Mucosa of stomach (tissue), 1 donor: ENCODE data around the gene SLC26A11.
"Not testable (repeated sequence)": the region's sequence is repeated elsewhere in the genome, so short reads cannot be mapped to it uniquely, and the experiment has no call there.

Experiments used
- H3K27me3 ChIP-seq: one replicate; pipeline ENCODE4 v1.7.0; 2013; ENCODE audit warnings: mild to moderate bottlenecking, low read length; ENCODE audit not compliant: control insufficient read depth, insufficient read depth
- H3K36me3 ChIP-seq: one replicate; pipeline ENCODE4 v1.7.0; 2013; ENCODE audit warnings: low read length; ENCODE audit not compliant: control insufficient read depth, insufficient read depth
- H3K4me1 ChIP-seq: one replicate; pipeline ENCODE4 v1.7.0; 2013; ENCODE audit warnings: mild to moderate bottlenecking, low read length; ENCODE audit not compliant: control insufficient read depth, insufficient read depth
- H3K4me3 ChIP-seq: one replicate; pipeline ENCODE4 v1.7.0; 2013; ENCODE audit warnings: low read length
- H3K9ac ChIP-seq: one replicate; pipeline ENCODE4 v1.7.0; 2013; ENCODE audit warnings: mild to moderate bottlenecking, low read length, moderate library complexity
- H3K9me3 ChIP-seq: one replicate; pipeline ENCODE4 v1.7.0; 2013; ENCODE audit warnings: mild to moderate bottlenecking, low read length, moderate library complexity; ENCODE audit not compliant: control insufficient read depth
- donor health status: Pancreatic carcinoma.

The SLC26A11 gene

DNA sequence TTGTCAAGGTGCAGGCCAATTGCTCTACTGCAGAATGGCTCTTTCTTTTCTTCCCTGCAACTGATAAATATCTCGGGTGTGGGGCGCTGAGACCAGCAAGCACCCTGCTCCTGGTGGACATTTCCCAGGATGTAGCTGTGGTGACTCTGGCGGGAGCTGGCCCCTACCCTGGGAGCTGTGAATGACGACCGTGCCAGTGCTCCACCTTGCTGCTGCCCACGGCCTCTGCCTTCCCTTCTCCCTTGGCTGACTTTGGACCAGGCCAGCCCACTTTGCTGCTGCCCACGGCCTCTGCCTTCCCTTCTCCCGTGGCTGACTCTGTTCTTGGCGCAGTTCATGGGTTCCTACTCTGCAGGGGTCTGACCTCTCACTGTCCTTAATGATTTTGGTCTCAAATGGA is 34.3 kb upstream of the SLC26A11 start:
- H3K36me3 ChIP-seq: no peaks in the 10 kb centered on the region
- H3K27me3 ChIP-seq: no peaks in the 10 kb centered on the region
- H3K9me3 ChIP-seq: no peaks in the 10 kb centered on the region
- peaks cover 14% of the 10 kb centered on the region for H3K4me1 ChIP-seq
- H3K4me3 ChIP-seq: no peak overlapping the region
- no peak overlapping the region for H3K9ac ChIP-seq

DNA sequence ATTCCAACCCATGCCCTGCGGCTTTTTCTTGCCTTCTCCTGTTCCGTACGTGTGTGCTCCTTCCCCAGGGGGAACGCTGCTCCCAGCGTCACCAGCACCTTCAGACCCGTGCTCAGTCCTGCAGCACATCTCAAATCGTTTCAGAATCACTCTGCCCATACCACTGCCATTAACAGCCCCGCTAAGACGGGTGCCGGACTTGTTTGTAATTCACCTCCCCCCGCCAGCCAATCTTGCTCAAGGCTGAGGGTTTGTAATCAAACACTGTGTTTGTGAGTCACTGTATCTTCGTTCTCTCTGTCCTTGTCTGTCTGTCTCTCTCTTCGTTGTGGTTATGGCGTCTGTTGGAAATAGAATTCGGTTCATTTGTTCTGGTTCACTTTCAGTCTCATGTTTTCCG is 33.1 kb upstream of the SLC26A11 start:
- Histone ChIP-seq H3K4me1 (peaks cover 14% of the 10 kb centered on the region), H3K9ac (peak overlapping the region; percentile 16), H3K9me3 (no peaks in the 10 kb centered on the region), H3K4me3 (peak overlapping the region; percentile 43), H3K36me3 (no peaks in the 10 kb centered on the region), H3K27me3 (no peaks in the 10 kb centered on the region)

DNA sequence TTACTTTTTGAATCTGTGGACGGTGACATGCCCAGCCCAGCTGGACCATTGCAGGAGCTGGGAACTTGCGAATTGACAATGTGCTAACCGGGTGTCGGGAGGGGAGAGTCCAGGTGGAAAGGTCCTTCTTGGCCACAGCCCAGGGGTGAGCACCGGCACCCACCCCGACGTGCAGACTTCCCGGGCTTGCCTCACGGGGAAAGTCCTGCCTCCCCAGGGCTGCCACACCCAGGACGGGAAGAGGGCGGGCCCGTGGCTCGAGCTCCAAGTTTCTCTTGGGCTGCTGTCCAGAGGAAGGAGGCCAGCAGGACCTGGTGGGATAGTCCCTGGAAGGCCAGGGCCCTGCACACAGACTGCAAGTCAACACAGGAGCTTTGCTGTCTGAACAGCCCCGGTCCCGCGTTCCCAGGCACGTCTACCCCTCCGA is 32.7 kb upstream of the SLC26A11 start:
- H3K4me3 ChIP-seq: peak overlapping the region; percentile 43
- H3K9me3 ChIP-seq: no peaks in the 10 kb centered on the region
- H3K36me3 ChIP-seq: no peaks in the 10 kb centered on the region
- peaks cover 14% of the 10 kb centered on the region for H3K4me1 ChIP-seq
- H3K9ac ChIP-seq: peak overlapping the region; percentile 16
- H3K27me3 ChIP-seq: no peaks in the 10 kb centered on the region

DNA sequence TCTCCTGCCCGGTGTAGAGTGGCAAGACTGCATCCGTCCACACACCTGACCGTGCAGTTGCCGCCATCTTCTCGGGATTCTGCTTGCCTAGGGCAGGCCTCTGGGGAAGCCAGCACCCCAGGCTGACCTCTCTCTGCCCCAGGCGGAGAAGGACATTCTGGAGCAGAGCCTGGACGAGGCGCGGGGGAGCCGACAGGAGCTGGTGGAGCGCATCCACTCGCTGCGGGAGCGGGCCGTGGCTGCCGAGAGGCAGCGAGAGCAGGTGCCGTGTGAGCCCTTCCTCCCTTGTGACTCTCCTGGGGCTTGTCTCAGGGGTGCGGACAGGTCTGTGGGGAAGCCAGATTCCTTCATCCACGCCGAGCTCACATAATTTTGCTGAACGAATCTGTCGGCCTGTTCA is 30.6 kb upstream of the SLC26A11 start:
- Histone ChIP-seq H3K27me3 (no peaks in the 10 kb centered on the region), H3K4me1 (peaks cover 14% of the 10 kb centered on the region), H3K9ac (no peak overlapping the region), H3K9me3 (no peaks in the 10 kb centered on the region), H3K36me3 (no peaks in the 10 kb centered on the region), H3K4me3 (no peak overlapping the region)

DNA sequence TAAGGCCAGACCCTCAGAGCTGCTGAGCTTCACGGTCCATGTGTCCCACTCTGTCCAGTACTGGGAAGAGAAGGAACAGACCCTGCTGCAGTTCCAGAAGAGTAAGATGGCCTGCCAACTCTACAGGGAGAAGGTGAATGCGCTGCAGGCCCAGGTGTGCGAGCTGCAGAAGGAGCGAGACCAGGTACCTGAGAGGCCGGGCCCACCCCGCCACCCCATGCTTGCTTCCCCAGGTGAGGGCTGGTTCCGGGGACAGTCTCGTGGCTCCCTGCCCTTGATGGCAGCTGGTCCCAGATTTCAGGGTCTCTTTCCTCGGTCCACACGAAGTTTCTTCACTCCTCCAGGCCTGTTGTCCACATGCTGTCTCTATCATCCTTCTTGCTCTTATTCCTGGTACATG is 29.5 kb upstream of the SLC26A11 start:
- no peak overlapping the region for H3K4me3 ChIP-seq
- H3K9ac ChIP-seq: no peak overlapping the region
- no peaks in the 10 kb centered on the region for H3K9me3 ChIP-seq
- peaks cover 14% of the 10 kb centered on the region for H3K4me1 ChIP-seq
- H3K27me3 ChIP-seq: peaks cover 9% of the 10 kb centered on the region
- H3K36me3 ChIP-seq: no peaks in the 10 kb centered on the region

DNA sequence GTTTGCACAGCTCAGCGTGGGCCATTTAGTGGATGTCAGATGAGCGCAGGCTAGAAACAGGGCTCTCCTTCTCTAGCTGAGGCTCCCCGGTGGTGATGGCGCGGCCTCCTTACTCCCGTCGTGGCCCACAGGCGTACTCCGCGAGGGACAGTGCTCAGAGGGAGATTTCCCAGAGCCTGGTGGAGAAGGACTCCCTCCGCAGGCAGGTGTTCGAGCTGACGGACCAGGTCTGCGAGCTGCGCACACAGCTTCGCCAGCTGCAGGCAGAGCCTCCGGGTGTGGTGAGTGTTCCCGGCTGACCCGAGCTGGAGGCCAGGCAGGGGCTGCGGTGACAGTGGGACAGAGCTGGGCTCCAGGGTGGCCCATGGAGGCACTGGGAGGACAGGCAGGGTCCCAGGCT is 29.0 kb upstream of the SLC26A11 start:
- H3K4me3 ChIP-seq: no peak overlapping the region
- peaks cover 10% of the 10 kb centered on the region for H3K27me3 ChIP-seq
- H3K9me3 ChIP-seq: no peaks in the 10 kb centered on the region
- peaks cover 14% of the 10 kb centered on the region for H3K4me1 ChIP-seq
- no peak overlapping the region for H3K9ac ChIP-seq
- H3K36me3 ChIP-seq: no peaks in the 10 kb centered on the region

DNA sequence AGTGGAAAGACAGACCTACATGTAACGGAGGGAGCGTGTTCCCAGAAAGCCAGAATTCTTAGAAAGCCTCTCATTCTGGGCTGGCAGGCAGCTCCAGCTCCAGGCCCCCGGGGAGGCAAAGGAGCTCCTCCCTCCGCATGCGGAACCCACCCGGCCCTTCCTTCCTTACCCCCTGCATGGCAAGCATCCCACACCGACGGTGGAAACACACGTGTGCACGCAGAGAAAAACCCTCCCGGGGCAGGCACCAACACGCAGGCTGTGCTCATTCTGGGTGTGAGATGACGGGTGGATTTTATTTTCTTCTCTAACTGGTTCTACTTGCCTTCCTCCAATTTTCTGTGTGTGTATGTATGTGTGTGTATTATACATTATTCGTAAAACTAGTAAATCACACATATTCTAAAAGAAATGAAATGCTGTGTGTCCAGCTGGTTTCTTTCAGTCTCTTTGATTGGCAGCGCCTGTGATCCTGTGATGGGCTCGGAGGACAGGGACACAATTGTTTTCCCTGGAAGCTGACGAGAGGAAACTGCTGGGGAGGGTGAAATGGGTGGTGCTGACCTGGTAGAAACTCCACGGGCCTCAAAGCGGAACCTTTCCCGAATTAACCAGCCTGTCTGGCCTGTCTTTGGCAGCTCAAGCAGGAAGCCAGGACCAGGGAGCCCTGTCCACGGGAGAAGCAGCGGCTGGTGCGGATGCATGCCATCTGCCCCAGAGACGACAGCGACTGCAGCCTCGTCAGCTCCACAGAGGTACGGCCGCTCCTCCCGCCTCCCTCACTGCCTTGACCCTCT is 28.2 kb upstream of the SLC26A11 start:
- Histone ChIP-seq H3K4me1 (peaks cover 12% of the 10 kb centered on the region), H3K4me3 (no peak overlapping the region), H3K9ac (no peak overlapping the region), H3K27me3 (peaks cover 10% of the 10 kb centered on the region), H3K36me3 (no peaks in the 10 kb centered on the region), H3K9me3 (no peaks in the 10 kb centered on the region)

DNA sequence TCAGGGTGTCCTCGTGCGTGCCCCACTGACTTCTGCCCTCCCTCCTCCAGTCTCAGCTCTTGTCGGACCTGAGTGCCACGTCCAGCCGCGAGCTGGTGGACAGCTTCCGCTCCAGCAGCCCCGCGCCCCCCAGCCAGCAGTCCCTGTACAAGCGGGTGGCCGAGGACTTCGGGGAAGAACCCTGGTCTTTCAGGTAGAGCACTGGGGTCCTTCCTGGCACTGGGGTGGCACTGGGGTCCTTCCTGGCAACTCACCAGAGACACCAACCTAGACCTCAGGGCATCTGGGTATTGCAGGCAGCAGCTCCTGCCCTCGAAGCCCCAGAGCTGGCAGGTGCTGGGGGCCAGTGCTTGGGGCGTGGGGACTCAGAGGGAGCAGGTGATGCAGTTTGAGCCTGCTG is 25.1 kb upstream of the SLC26A11 start:
- H3K9me3 ChIP-seq: no peaks in the 10 kb centered on the region
- H3K9ac ChIP-seq: no peak overlapping the region
- H3K36me3 ChIP-seq: no peaks in the 10 kb centered on the region
- H3K4me3 ChIP-seq: no peak overlapping the region
- no peaks in the 10 kb centered on the region for H3K4me1 ChIP-seq
- peaks cover 10% of the 10 kb centered on the region for H3K27me3 ChIP-seq

DNA sequence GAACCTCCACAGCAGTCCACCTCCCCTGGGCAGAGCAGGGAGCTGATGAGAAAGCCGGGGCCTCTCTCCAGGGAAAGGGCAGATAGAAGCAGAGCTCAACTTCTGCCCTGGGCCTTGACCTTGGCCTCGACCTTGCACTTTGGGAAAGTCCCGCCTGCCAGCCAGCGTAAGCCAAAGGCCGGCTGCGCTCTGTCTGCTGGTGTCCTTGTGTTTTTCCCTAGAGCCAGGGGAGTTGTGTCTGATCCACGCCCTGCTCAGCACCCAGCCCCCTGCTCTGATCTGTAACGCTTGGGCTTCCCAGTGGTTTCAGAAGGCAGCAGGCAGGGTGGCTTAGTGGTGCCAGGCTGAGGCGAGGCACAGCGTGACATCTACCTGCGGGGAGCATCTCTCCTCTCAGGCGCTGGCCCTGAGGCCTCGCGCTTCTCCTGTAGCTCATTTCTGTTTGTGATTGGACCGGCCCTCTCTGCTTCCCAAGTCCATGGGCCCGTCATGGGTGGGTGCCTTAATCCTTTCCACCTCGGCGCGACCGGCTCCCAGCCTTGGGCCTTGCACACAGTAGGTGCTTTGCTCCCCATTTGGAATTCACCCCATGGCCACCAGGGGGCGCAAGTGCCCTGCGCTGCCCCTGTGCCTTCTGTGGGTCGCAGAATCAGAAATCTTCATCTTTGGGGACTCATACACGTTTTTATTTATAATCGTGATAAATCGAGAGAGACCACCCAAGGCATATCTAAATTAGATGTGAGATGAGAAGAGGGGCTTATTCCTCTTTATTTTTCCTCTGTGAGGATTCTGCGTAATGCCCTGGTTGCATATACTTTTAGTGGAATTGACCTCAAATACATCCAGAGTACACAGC is 24.3 kb upstream of the SLC26A11 start:
- Histone ChIP-seq H3K9me3 (no peaks in the 10 kb centered on the region), H3K36me3 (no peaks in the 10 kb centered on the region), H3K4me3 (no peak overlapping the region), H3K27me3 (peaks cover 10% of the 10 kb centered on the region), H3K9ac (no peak overlapping the region), H3K4me1 (no peaks in the 10 kb centered on the region)

DNA sequence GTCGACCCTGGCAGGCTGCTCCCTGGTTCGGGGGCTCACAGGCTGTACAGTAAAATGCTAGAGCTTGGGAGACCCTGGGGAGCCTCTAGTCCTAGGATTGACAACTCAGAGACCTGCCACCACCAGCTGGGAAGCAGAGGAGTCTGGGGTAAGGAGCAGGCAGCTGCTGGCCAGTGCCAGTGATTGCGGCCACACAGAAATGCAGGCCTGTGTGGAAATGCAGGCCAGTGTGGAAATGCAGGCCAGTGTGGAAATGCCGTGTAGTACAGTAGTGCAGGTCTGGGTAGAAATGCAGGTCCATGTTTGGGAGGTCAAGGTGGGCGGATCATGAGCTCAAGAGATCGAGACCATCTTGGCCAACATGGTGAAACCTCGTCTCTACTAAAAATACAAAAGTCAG is 23.6 kb upstream of the SLC26A11 start:
- no peak overlapping the region for H3K9ac ChIP-seq
- H3K27me3 ChIP-seq: peaks cover 10% of the 10 kb centered on the region
- no peaks in the 10 kb centered on the region for H3K36me3 ChIP-seq
- H3K4me3 ChIP-seq: no peak overlapping the region
- no peaks in the 10 kb centered on the region for H3K4me1 ChIP-seq
- no peaks in the 10 kb centered on the region for H3K9me3 ChIP-seq

DNA sequence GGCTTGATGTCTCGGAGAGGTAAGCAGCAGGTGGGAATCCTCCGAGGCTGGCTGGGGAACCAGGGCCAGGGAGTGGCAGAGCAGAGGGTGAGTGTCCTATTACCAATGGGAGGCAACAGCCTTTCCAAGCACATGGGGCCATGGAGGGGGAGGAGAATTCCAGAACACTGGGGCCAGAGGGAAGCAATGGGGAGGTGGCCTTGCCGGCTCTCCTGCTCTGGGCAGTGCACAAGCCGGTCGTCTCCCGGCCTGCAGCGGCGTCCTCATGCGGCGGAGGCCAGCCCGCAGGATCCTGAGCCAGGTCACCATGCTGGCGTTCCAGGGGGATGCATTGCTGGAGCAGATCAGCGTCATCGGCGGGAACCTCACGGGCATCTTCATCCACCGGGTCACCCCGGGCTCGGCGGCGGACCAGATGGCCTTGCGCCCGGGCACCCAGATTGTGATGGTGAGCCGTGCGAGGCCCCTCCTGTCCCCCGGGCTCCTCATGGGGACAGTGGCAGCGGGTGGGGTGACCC is 22.0 kb upstream of the SLC26A11 start:
- Histone ChIP-seq H3K36me3 (no peaks in the 10 kb centered on the region), H3K4me1 (no peaks in the 10 kb centered on the region), H3K4me3 (no peak overlapping the region), H3K9me3 (no peaks in the 10 kb centered on the region), H3K9ac (no peak overlapping the region), H3K27me3 (peaks cover 10% of the 10 kb centered on the region)

DNA sequence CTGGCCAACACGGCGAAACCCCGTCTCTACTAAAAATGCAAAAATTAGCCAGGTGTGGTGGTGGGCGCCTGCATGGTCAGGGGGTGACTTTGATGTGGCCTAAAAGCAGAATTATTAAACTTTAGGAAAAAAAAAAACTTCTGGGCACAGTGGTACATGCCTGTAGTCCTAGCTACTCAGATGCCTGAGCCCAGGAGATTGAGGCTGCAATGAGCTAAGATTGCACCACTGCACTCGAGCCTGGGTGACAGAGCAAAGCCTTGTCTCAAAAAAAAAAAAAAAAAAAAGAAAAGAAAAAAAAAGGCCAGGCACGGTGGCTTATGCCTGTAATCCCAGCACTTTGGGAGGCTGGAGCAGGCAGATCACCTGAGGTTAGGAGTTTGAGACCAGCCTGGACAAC is 20.9 kb upstream of the SLC26A11 start:
- H3K4me3 ChIP-seq, H3K4me1 ChIP-seq, H3K9me3 ChIP-seq, H3K36me3 ChIP-seq, H3K27me3 ChIP-seq, H3K9ac ChIP-seq: not testable (repeated sequence)
